ENCODE data around the gene CIC. TPM values are rescaled to one million over a fixed set of nuclear protein-coding genes. Genes with fewer than 3 reads are reported as not detected.
A peak's percentile ranks its signal among the peaks of the same experiment; 100 is the strongest.

CIC gene
- total and polyA plus RNA-seq, 2 of the 13 experiments (the other 11 are each of a cell fraction or from before 2014, with no cell fraction given), result 5.9 to 8.0 TPM

DNA sequence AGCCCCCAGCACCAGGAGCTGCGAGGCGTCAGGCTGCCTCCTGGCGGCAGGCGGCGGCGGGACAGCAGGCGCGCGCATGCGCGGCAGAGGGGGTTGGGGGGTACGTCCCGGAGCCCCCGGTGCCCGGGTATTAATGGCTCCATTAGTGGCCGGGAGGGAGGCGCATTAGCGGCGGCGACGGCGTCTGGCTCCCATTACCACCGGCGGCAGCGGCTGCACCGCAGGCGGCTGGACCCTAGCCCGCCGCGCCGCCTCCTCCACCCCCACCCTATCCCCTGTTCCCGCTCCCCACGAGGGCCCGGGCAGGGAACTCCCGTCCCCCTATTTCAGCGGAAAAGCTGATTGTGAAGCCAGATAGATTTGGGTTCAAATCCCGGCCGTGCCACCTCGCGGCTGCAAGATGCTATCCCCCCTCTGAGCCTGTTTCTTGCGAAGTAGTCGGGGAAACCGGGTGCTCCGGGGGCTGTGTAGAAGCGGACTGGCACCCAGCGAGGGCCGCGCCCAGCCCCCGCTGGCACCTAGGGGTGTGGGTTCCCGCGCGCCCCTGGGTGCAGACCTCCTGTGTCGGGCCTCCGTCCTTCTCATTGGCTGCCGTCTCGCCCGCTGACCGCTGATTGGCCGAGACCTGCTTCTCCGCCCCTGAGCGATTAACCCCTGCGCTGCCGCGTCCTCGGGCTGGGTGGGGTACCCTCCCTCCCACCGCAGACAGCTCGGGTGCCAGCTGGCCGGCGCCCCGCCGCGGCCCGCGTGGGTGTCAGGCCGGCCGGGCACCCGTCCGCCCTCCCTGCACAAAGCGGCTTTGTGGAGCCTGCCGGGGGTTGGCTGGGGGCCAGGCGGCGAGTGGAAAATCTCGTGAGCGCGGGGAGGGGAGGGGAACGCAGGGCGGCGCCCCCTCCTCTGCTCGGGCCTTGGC is 11.1 kb downstream of the CIC start (continued):
- TF ChIP-seq, protein P1, sequence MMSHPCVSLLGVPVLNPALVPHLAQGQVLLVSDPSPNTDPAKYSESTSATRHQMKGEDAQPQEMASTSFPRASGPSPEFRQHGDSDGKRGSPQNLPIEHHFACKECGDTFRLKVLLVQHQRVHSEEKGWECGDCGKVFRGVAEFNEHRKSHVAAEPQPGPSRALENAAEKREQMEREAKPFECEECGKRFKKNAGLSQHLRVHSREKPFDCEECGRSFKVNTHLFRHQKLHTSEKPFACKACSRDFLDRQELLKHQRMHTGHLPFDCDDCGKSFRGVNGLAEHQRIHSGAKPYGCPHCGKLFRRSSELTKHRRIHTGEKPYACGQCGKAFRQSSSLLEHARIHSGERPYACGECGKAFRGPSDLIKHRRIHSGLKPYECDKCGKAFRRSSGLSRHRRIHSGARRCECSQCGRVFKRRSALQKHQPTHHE (CRISPR knock-in tag; IDR thresholded peaks at IDR 0.05; ENCODE audit: borderline replicate concordance), result peak; percentile 52; the same call in 1 of the 2 replicates
- peak; percentile 93; the same call in 1 of the 2 replicates for TF ChIP-seq ZBTB10 (CRISPR knock-in tag; IDR thresholded peaks at IDR 0.05; ENCODE audit: borderline replicate concordance)
- TF ChIP-seq ZMAT5 (CRISPR knock-in tag; IDR thresholded peaks at IDR 0.05; ENCODE audit: borderline replicate concordance, low read depth), result no peak
- TF ChIP-seq ARHGAP35 (CRISPR knock-in tag; IDR thresholded peaks at IDR 0.05; ENCODE audit: borderline replicate concordance), result no peak
- no peak for TF ChIP-seq ETV5 (CRISPR knock-in tag; IDR thresholded peaks at IDR 0.05; ENCODE audit: borderline replicate concordance)
- TF ChIP-seq, protein P2, sequence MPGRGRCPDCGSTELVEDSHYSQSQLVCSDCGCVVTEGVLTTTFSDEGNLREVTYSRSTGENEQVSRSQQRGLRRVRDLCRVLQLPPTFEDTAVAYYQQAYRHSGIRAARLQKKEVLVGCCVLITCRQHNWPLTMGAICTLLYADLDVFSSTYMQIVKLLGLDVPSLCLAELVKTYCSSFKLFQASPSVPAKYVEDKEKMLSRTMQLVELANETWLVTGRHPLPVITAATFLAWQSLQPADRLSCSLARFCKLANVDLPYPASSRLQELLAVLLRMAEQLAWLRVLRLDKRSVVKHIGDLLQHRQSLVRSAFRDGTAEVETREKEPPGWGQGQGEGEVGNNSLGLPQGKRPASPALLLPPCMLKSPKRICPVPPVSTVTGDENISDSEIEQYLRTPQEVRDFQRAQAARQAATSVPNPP (CRISPR knock-in tag; IDR thresholded peaks at IDR 0.05), result no peak
- TF ChIP-seq BORCS8-MEF2B (CRISPR knock-in tag; IDR thresholded peaks at IDR 0.05), result 0 out of 2 replicates have a peak, but pooled peaks have one; percentile 56
- TF ChIP-seq, protein P3, sequence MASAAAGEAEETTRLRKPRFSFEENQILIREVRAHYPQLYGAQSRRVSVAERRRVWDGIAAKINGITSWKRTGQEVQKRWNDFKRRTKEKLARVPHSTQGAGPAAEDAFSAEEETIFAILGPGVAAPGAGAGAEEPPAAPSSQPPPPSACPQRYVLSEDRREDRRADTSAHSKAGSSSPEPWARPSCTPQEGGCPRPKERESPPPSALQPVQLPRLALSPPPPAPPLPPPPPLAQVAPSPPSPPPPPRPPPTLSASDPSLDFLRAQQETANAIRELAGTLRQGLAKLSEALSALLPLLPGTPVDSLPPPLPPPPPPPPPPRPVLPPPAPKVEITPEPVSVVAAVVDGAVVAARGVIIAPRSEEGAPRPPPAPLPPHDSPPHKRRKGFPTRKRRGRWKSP (CRISPR knock-in tag; IDR thresholded peaks at IDR 0.05), result no peak
- TF ChIP-seq U2AF2 (IDR thresholded peaks at IDR 0.05; ENCODE audit: low read depth, low read length), result no peak
- TF ChIP-seq, protein P4, sequence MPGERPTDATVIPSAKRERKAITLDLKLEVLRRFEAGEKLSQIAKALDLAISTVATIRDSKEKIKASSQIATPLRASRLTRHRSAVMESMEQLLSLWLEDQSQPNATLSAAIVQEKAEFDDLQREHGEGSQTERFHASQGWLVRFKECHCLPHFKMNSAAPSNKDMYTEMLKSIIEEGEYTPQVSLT (CRISPR knock-in tag; IDR thresholded peaks at IDR 0.05; ENCODE audit: borderline replicate concordance, low read depth), result no peak
- no peak; the same call in 1 of the 2 replicates for TF ChIP-seq SALL2 (CRISPR knock-in tag; IDR thresholded peaks at IDR 0.05)
- peak; percentile 86; the same call in 1 of the 2 replicates for TF ChIP-seq PRDM10 (CRISPR knock-in tag; IDR thresholded peaks at IDR 0.05; ENCODE audit: low read depth)
- TF ChIP-seq ZNF547 (CRISPR knock-in tag; IDR thresholded peaks at IDR 0.05), result no peak; the same call in 1 of the 2 replicates
- no peak for TF ChIP-seq RBAK (CRISPR knock-in tag; IDR thresholded peaks at IDR 0.05)
